ENCODE data around the gene IMPA2.

IMPA2 gene

DNA sequence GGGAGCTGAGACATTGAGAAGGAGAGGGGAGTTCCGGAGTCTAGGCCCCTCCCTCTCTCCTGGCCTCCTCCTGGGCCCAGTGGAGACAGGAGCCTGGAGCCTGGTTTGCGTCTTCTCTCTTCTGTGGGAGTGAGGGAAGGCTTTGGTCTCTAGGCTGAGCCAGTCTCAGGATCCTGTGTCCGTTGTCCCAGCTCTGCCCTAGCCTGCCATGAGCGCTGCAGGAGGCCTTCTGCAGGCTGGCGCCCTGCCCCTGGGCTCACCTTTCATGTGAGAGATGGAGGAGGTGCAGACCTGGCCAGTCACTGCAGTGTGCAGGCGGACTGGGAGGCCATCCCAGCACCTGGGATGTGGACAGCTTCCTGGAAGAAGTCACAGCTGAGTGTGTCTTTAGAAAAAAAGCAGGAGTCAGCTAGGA, 8.7 kb downstream of the IMPA2 start:
- DNase-seq (ENCODE audit: low read depth in 2 of 2), result no peak

- no peak for DNase-seq (ENCODE audit: low read depth in 2 of 2)
Measured at GRCh38 chr18:11990539-11990938, 9.2 kb downstream of the IMPA2 start.

- DNase-seq (ENCODE audit: low read depth in 2 of 2), result no peak
Measured at GRCh38 chr18:11991021-11991795, 9.9 kb downstream of the IMPA2 start.

GRCh38 chr18:11992096-11992790, 10.9 kb downstream of the IMPA2 start:
- no peak for DNase-seq (ENCODE audit: low read depth in 2 of 2)

- no peak for DNase-seq (ENCODE audit: low read depth in 2 of 2)
Measured at GRCh38 chr18:11993264-11993916, 12.1 kb downstream of the IMPA2 start.

DNA sequence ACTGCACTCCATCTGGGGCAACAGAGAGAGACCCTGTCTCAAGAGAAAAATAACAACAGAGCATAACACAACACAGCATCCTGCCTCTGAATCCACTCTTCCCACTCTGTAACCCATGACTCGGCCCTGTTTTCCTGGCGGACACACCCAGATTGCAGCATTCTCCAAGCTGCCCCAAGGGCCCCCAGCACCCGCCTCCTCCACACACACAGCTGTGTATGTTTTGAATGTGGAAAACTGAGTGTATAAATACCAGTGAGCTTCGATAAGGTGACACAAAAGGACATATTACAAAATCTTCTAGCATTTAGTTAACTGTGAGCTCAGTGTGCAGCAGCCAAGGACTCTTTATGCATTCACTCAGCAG, 13.0 kb downstream of the IMPA2 start:
- no peak for DNase-seq (ENCODE audit: low read depth in 2 of 2)

- DNase-seq (ENCODE audit: low read depth in 2 of 2), result no peak
Measured at GRCh38 chr18:11994703-11995444, 13.6 kb downstream of the IMPA2 start.

DNA sequence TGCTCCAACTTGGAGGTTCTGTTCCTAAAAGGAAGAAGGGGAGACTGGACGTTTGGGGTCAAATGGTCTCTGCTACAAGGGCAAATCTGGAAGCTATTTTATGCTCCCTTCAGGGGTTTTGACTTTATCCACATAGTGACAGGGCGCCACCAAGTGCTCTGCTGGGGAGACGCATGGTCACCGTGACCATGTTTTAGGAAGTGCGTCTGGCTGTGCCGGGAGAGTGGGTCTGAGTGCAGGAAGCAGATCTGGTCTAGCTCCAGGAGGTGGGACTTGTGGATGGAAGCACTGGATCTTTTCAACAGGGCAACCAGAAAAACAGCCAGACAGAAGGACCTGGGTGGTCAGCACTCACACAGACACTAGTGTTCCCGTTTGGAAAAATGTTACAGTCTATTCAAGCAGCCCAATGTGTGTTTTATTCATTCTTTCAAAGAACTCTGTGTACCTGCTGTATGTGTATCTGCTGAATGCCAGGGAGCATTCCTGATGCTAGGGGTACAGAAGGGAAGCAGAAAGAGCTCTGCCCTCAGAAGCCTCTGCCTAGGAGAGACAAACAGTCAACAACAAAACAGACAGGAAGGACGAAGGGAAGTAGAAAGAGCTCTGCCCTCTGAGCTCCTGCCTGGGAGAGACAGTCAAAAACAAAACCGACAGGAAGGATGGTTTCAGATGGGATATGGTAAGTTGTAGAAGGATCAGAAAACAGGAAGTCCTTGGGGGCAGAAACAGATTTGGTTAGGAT, 14.3 kb downstream of the IMPA2 start:
- peak; percentile 18 to 39 for DNase-seq (ENCODE audit: low read depth in 2 of 2)

- no peak for DNase-seq (ENCODE audit: low read depth in 2 of 2)
Measured at GRCh38 chr18:11996190-11996754, 15.0 kb downstream of the IMPA2 start.

DNA sequence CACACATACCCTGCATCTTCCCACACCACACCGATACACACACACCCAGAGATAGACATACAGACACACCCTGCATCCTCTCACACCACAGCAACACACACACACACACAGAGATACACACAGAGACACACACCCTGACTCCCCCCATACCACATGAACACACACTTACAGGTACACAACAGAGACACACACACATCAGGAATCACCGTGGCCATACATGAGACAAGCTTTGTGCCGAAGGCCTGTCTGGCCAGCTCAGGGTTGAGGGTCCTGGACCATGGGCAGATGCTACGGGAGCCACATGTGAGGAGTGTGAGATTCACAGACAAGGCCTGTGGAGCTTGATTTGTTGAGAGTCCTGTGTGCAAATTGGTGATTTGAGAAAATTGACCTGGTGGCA, 15.6 kb downstream of the IMPA2 start:
- DNase-seq (ENCODE audit: low read depth in 2 of 2), result no peak

GRCh38 chr18:11997466-11997865, 16.2 kb downstream of the IMPA2 start:
- no peak for DNase-seq (ENCODE audit: low read depth in 2 of 2)

- DNase-seq (ENCODE audit: low read depth in 2 of 2), result no peak
Measured at GRCh38 chr18:11998193-11998592, 16.9 kb downstream of the IMPA2 start.

DNA sequence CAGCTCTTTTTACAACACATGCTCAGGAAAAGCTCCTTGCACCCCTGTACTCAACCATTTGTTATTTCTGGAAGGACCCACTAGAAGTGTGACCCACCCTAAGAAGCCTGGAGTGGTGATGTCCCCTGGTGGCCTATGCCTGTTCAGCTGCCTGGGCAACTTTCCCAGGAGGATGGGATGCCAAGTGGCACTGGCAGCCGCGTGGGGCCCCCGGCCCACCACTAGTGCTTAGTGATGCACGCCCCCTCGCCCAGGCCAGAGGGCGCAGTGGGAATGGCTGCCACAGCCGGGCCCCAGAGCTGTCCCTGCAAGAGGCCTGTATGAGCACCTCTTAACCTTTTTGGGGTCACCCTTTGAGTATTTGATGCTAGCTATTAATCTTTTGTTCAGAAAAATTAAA, 18.1 kb downstream of the IMPA2 start:
- DNase-seq (ENCODE audit: low read depth in 2 of 2), result no peak

- DNase-seq (ENCODE audit: low read depth in 2 of 2), result no peak
Measured at GRCh38 chr18:12000072-12000659, 18.9 kb downstream of the IMPA2 start.

- DNase-seq (ENCODE audit: low read depth in 2 of 2), result no peak
Measured at GRCh38 chr18:12001421-12001820, 20.1 kb downstream of the IMPA2 start.

DNA sequence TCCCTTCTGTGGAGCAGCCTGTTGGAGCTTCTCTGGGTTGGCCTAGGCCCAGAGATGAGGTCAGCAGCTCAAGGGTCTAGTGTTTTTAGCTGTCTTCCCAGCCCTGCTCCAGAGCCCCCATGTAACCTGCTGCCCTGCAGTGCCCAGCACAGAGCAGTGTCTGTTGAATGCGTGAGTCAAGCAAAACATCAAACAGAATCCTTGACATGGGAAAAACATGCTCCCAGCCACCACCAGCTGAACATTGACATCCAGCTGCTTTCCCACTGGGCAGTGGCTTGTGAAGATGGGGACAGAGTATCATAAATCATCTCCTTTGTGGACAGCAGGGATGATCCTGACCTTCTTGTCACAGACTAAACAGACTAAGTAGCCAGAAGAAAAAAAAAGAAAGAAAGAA, 22.6 kb downstream of the IMPA2 start:
- DNase-seq (ENCODE audit: low read depth in 2 of 2), result no peak

DNA sequence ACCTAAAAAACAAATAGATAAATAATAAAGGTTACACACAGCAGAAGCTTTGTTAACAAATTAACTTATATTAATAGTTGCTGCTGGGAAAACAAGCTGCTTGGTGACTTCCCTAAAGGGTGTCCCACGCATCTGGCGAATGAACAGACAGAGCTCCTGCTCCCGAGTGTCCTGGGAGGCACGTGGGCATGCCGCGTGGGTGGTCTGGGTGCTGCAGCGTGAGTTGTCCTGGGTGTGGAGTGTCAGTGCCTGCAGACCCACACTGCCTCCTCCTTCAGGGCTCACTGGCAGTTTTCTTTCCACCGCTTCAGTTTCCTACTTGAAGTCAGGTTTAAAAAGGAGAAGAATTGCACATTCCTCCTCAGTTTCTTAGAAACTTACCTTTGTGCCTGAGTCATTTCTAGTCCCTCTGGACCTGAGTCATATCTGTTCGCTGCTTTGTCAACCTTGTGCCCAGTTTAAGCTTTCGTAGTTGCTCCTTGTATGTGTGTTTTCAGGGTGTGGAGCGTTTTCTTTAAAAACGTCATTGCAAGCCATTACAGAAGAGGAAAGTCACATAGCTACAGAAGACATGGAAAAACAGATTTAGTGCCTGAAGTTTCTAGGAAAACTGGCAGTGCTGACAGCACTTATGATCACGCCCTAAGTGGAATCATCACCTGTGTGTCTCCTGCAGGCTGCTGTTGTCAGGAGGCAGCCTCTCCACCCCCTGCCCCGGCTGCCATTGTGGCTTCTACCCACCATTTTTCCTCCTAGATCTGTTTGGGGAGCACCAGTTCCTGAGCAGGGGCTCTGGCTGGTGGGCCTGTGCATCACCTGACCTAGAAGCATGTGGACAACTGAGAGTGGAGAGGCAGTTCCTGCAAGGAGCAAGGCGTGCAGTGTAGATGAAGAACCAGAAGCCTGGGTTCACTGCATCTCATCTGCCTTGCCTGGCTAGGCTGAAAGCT, 24.5 kb downstream of the IMPA2 start:
- no peak for DNase-seq (ENCODE audit: low read depth in 2 of 2)

DNA sequence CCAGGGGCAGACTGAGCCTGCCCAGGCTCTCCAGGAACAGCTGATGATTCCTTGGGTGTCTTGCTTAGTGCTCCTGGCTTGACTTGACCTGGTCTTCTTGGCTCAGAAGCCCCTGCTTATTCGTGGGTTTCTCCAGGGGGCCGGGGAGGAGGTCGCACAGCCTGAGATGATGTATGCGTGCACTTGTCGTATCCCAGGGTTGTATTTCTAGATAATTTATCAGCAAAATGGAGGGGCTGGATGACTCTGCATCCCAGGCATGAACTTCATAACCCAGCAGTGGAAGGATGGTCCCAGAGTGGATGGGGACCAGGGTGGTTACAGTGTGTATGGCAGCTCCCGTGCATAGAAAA, 25.2 kb downstream of the IMPA2 start:
- no peak for DNase-seq (ENCODE audit: low read depth in 2 of 2)

DNA sequence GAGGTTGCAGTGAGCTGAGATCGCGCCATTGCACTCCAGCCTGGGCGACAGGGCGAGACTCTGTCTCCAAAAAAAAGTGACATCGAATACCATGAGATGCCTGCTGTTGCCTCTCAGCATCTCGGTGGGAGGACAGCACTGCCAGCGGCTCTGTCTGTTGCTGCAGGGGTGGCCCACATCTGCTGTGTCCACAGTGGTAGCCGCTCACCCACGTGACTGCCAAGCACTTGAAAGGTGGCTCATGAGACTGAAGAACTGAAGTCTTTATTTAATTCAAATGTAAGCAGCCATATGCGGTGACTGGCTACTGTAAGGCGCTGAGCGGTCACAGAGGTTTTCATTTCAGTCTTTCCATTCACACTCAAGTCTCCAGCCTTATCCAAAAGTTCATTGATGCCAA, 25.8 kb downstream of the IMPA2 start:
- DNase-seq (ENCODE audit: low read depth in 2 of 2), result no peak
